Fibroblast of skin of right quadriceps (primary cell): ENCODE results near the gene RELT.
A peak's percentile ranks its signal among the peaks of the same experiment; 100 is the strongest.

Experiments used
- DNase-seq: peaks from one replicate; pipeline ENCODE4 v3.0.0-alpha.2; 2013

RELT gene

GRCh38 chr11:73439002-73439843 lies 63.0 kb downstream of the RELT start:
- DNase-seq: peak; percentile 71

GRCh38 chr11:73445980-73446379 lies 69.8 kb downstream of the RELT start:
- no peak for DNase-seq

- DNase-seq: no peak
Observed at GRCh38 chr11:73446766-73447165, 70.6 kb downstream of the RELT start.
